D721Med (cell line): ENCODE data around the gene RD3L.

Experiments used
- DNase-seq: peaks from one replicate; pipeline ENCODE4 v3.0.0; 2011; ENCODE audit warnings: low spot score; ENCODE audit not compliant: insufficient read length
- FAIRE-seq: peaks from 2 replicates; lab custom pipeline; 2011; peaks lifted over from hg19 to GRCh38; lab: Jason Lieb, UNC
- CTCF ChIP-seq: IDR thresholded peaks from 2 replicates; pipeline ENCODE4 v1.5.1; 2012; ENCODE audit warnings: mild to moderate bottlenecking, control low read depth; ENCODE audit not compliant: insufficient read depth; ENCODE audit errors: missing control alignments

RD3L gene

GRCh38 chr14:103894034-103894722 is 48.2 kb downstream of the RD3L start:
- no peak for DNase-seq
- no peak for FAIRE-seq
- TF ChIP-seq CTCF, result no peak

- FAIRE-seq, result no peak
- no peak for DNase-seq
- no peak for TF ChIP-seq CTCF
Measured at GRCh38 chr14:103892247-103892646, 50.1 kb downstream of the RD3L start.

- FAIRE-seq (no peak), DNase-seq (no peak)
Measured at GRCh38 chr14:103891667-103892215, 50.6 kb downstream of the RD3L start.

GRCh38 chr14:103890821-103891666 is 51.3 kb downstream of the RD3L start:
- TF ChIP-seq CTCF, result no peak
- no peak for DNase-seq
- FAIRE-seq, result no peak

More at GRCh38 chr14:103891667-103892215, 50.6 kb downstream of the RD3L start:
- TF ChIP-seq CTCF, result no peak
